H9 (cell line): ENCODE results near the gene GOLGA3. TPM values are rescaled to one million over a fixed set of nuclear protein-coding genes. Genes with fewer than 3 reads are reported as not detected.

Experiments used
- DNase-seq: peaks from one replicate; pipeline ENCODE4 v3.0.0-alpha.2; 2017
- H2AFZ ChIP-seq: one replicate; pipeline ENCODE4 v1.6.1; 2013; ENCODE audit warnings: mild to moderate bottlenecking, low read length, control low read depth, moderate library complexity
- H2AK5ac ChIP-seq: 2 replicates; pipeline ENCODE4 v1.6.1; 2013; ENCODE audit warnings: low read length, control low read depth, mixed read lengths; ENCODE audit not compliant: insufficient read length
- H2BK120ac ChIP-seq: one replicate; pipeline ENCODE4 v1.6.1; 2013; ENCODE audit warnings: low read depth, mild to moderate bottlenecking, low read length, control low read depth, inconsistent platforms; ENCODE audit not compliant: poor library complexity, severe bottlenecking
- H2BK12ac ChIP-seq: 2 replicates; pipeline ENCODE4 v1.6.1; 2013; ENCODE audit warnings: low read length, control low read depth, mixed read lengths, low read depth; ENCODE audit not compliant: insufficient read length
- H2BK15ac ChIP-seq: 2 replicates; pipeline ENCODE4 v1.6.1; 2013; ENCODE audit warnings: low read depth, low read length, control low read depth
- H2BK20ac ChIP-seq: one replicate; pipeline ENCODE4 v1.6.1; 2013; ENCODE audit warnings: low read depth, mild to moderate bottlenecking, low read length, control low read depth, inconsistent platforms; ENCODE audit not compliant: poor library complexity, severe bottlenecking
- H2BK5ac ChIP-seq: 2 replicates; pipeline ENCODE4 v1.6.1; 2013; ENCODE audit warnings: low read length, control low read depth, mixed read lengths; ENCODE audit not compliant: insufficient read length
- H3K14ac ChIP-seq: 2 replicates; pipeline ENCODE4 v1.6.1; 2013; ENCODE audit warnings: low read length, control low read depth; ENCODE audit not compliant: insufficient read depth
- H3K18ac ChIP-seq: 2 replicates; pipeline ENCODE4 v1.6.1; 2013; ENCODE audit warnings: low read depth, mild to moderate bottlenecking, mixed read lengths, low read length, control low read depth; ENCODE audit not compliant: insufficient read length
- H3K23ac ChIP-seq: 2 replicates; pipeline ENCODE4 v1.6.1; 2013; ENCODE audit warnings: low read length, control low read depth, mixed read lengths, low read depth; ENCODE audit not compliant: insufficient read length
- H3K23me2 ChIP-seq: 2 replicates; pipeline ENCODE4 v1.6.1; 2013; ENCODE audit warnings: low read depth, mild to moderate bottlenecking, mixed read lengths, low read length, control low read depth; ENCODE audit not compliant: insufficient read length, poor library complexity, severe bottlenecking
- H3K27ac ChIP-seq: 2 replicates; pipeline ENCODE4 v1.5.1; 2013; ENCODE audit warnings: low read length, control low read depth, mixed read lengths, low read depth; ENCODE audit not compliant: insufficient read length
- H3K27me3 ChIP-seq: 2 replicates; pipeline ENCODE4 v1.6.1; 2013; ENCODE audit warnings: low read length, control low read depth, inconsistent platforms; ENCODE audit not compliant: insufficient read depth
- H3K4ac ChIP-seq: 2 replicates; pipeline ENCODE4 v1.6.1; 2013; ENCODE audit warnings: low read depth, mild to moderate bottlenecking, control low read depth, inconsistent platforms, low read length, moderate library complexity
- H3K4me1 ChIP-seq: 2 replicates; pipeline ENCODE4 v1.6.1; 2013; ENCODE audit warnings: low read length, control low read depth, inconsistent platforms; ENCODE audit not compliant: insufficient read depth
- H3K4me2 ChIP-seq: 2 replicates; pipeline ENCODE4 v1.6.1; 2013; ENCODE audit warnings: low read length, control low read depth, mixed read lengths; ENCODE audit not compliant: insufficient read length, insufficient read depth
- H3K56ac ChIP-seq: 2 replicates; pipeline ENCODE4 v1.6.1; 2013; ENCODE audit warnings: low read depth, mild to moderate bottlenecking, mixed read lengths, low read length, control low read depth; ENCODE audit not compliant: insufficient read length
- H3K79me1 ChIP-seq: 2 replicates; pipeline ENCODE4 v1.6.1; 2013; ENCODE audit warnings: low read depth, mild to moderate bottlenecking, moderate library complexity, low read length, control low read depth, inconsistent platforms; ENCODE audit not compliant: insufficient read depth, poor library complexity, severe bottlenecking
- H3K79me2 ChIP-seq: 2 replicates; pipeline ENCODE4 v1.6.1; 2013; ENCODE audit warnings: low read length, control low read depth, inconsistent platforms; ENCODE audit not compliant: insufficient read depth
- H3K9ac ChIP-seq: 2 replicates; pipeline ENCODE4 v1.6.1; 2013; ENCODE audit warnings: low read length, control low read depth, mixed read lengths; ENCODE audit not compliant: insufficient read length; ENCODE audit errors: extremely low read depth
- H3K9me3 ChIP-seq: one replicate; pipeline ENCODE4 v1.6.1; 2013; ENCODE audit warnings: low read depth, low read length, inconsistent platforms; ENCODE audit not compliant: control insufficient read depth
- H3T11ph ChIP-seq: one replicate; pipeline ENCODE4 v1.6.1; 2013; ENCODE audit warnings: mild to moderate bottlenecking, low read length, control low read depth, inconsistent platforms
- H4K20me1 ChIP-seq: one replicate; pipeline ENCODE4 v1.6.1; 2013; ENCODE audit not compliant: control insufficient read depth, insufficient read length, insufficient read depth
- H4K5ac ChIP-seq: 2 replicates; pipeline ENCODE4 v1.6.1; 2013; ENCODE audit warnings: low read depth, mild to moderate bottlenecking, mixed read lengths, low read length, control low read depth; ENCODE audit not compliant: insufficient read length
- H4K8ac ChIP-seq: replicated peaks from 2 replicates; pipeline ENCODE4 v1.6.1; 2013; ENCODE audit warnings: low read length, control low read depth, mixed read lengths, low read depth; ENCODE audit not compliant: insufficient read length
- H4K91ac ChIP-seq: 2 replicates; pipeline ENCODE4 v1.6.1; 2013; ENCODE audit warnings: low read depth, mild to moderate bottlenecking, moderate library complexity, mixed read lengths, low read length, control low read depth; ENCODE audit not compliant: insufficient read length
- H3K27ac Mint-ChIP-seq, 3 experiments: 2 replicates in 2 of 3; 3 replicates in 1 of 3; pipeline ENCODE4 v1.8.0; 2020 to 2021; ENCODE audit warnings: mixed read lengths in 3 of 3, mild to moderate bottlenecking in 1 of 3, moderate library complexity in 1 of 3
- H3K27me3 Mint-ChIP-seq: 2 replicates; pipeline ENCODE4 v1.8.0; 2021; ENCODE audit warnings: low read depth, mild to moderate bottlenecking, moderate library complexity, mixed read lengths
- H3K36me3 Mint-ChIP-seq, 3 experiments: 2 replicates in 2 of 3; 3 replicates in 1 of 3; pipeline ENCODE4 v1.8.0; 2020 to 2021; ENCODE audit warnings: low read depth in 3 of 3, mixed read lengths in 3 of 3; ENCODE audit not compliant: insufficient read depth in 1 of 3
- H3K4me1 Mint-ChIP-seq, 2 experiments: 2 replicates each; pipeline ENCODE4 v1.8.0; 2020; ENCODE audit warnings: mixed read lengths in 2 of 2
- H3K4me3 Mint-ChIP-seq, 2 experiments: 2 replicates in 1 of 2; 3 replicates in 1 of 2; pipeline ENCODE4 v1.8.0; 2020 to 2021; ENCODE audit warnings: mild to moderate bottlenecking in 2 of 2, mixed read lengths in 2 of 2, moderate library complexity in 1 of 2
- H3K9me3 Mint-ChIP-seq, 2 experiments: 2 replicates in 1 of 2; 3 replicates in 1 of 2; pipeline ENCODE4 v1.8.0; 2020; ENCODE audit warnings: mild to moderate bottlenecking in 2 of 2, mixed read lengths in 2 of 2, moderate library complexity in 1 of 2
- WGBS: extraction: QIAGEN DNeasy Blood & Tissue Kit; methylation state at CpG from one replicate; pipeline ENCODE4 v1.1.7; 2013; ENCODE audit warnings: missing lambda C conversion rate, low lambda C conversion rate, mixed read lengths; ENCODE audit not compliant: insufficient read length; ENCODE audit errors: extremely low coverage; 5-methylcytosine and 5-hydroxymethylcytosine counted together
- total RNA-seq: library from RNA; stranded (reverse); gene quantifications from 2 replicates; pipeline ENCODE4 v1.2.1, GENCODE V29; 2021
- TF ChIP-seq, protein P1 (sequence below): fragments of 200-600 bp; sonication (generic); conservative IDR thresholded peaks from 3 replicates; pipeline ENCODE4 v1.8.0; 2021; ENCODE audit warnings: antibody characterized with exemption, mild to moderate bottlenecking

Gene GOLGA3
- total RNA-seq, 1 experiment from 2014 or later = 40.1 TPM

GRCh38 chr12:132774646-132775275, 53.9 kb downstream of the GOLGA3 start:
- Mint-ChIP-seq H3K4me1 (no peaks in the 10 kb centered on the region), H3K9me3 (no peaks in the 10 kb centered on the region), H3K27ac (peak overlapping the region; percentile 32 to 73 (median 50); a peak in 3 of 7 replicates), H3K4me3 (no peak overlapping the region), H3K36me3 (peaks cover 18 to 70% (median 55%) of the 10 kb centered on the region in 3 experiments), H3K27me3 (no peaks in the 10 kb centered on the region; the same call in 1 of the 2 replicates)
- H3K9ac ChIP-seq = no peak overlapping the region
- no peak overlapping the region for H3T11ph ChIP-seq
- no peaks in the 10 kb centered on the region for H3K9me3 ChIP-seq
- H4K20me1 ChIP-seq = no peaks in the 10 kb centered on the region
- DNase-seq = no peak
- no peak overlapping the region for H4K91ac ChIP-seq
- no peak overlapping the region for H3K14ac ChIP-seq
- no CpG with 5 or more reads among the region's 30 CpGs for WGBS
- no peaks in the 10 kb centered on the region for H3K79me2 ChIP-seq
- no peak overlapping the region for H3K27ac ChIP-seq
- no peak overlapping the region for H2BK120ac ChIP-seq
- no peak overlapping the region for H2BK15ac ChIP-seq
- no peaks in the 10 kb centered on the region for H3K4me1 ChIP-seq
- H4K8ac ChIP-seq = no peak overlapping the region
- H3K79me1 ChIP-seq = no peaks in the 10 kb centered on the region
- H2BK5ac ChIP-seq = no peak overlapping the region
- H3K23ac ChIP-seq = no peak overlapping the region
- no peak overlapping the region for H2BK20ac ChIP-seq
- H4K5ac ChIP-seq = no peak overlapping the region
- H3K23me2 ChIP-seq = no peaks in the 10 kb centered on the region
- H3K18ac ChIP-seq = no peak overlapping the region
- H3K4ac ChIP-seq = no peak overlapping the region
- TF ChIP-seq, protein P1, sequence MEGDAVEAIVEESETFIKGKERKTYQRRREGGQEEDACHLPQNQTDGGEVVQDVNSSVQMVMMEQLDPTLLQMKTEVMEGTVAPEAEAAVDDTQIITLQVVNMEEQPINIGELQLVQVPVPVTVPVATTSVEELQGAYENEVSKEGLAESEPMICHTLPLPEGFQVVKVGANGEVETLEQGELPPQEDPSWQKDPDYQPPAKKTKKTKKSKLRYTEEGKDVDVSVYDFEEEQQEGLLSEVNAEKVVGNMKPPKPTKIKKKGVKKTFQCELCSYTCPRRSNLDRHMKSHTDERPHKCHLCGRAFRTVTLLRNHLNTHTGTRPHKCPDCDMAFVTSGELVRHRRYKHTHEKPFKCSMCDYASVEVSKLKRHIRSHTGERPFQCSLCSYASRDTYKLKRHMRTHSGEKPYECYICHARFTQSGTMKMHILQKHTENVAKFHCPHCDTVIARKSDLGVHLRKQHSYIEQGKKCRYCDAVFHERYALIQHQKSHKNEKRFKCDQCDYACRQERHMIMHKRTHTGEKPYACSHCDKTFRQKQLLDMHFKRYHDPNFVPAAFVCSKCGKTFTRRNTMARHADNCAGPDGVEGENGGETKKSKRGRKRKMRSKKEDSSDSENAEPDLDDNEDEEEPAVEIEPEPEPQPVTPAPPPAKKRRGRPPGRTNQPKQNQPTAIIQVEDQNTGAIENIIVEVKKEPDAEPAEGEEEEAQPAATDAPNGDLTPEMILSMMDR = no peak
- H2AFZ ChIP-seq = no peak overlapping the region
- no peak overlapping the region for H3K56ac ChIP-seq
- H3K27me3 ChIP-seq = no peaks in the 10 kb centered on the region
- no peak overlapping the region for H2BK12ac ChIP-seq
- H3K4me2 ChIP-seq = no peak overlapping the region
- no peak overlapping the region for H2AK5ac ChIP-seq
